Measurements from ENCODE around the gene GABBR2. TPM values are rescaled to one million over a fixed set of nuclear protein-coding genes. Genes with fewer than 3 reads are reported as not detected.

The GABBR2 gene
- total and polyA plus RNA-seq, 2 of the 8 experiments (the other 6 are each of a cell fraction or from before 2014, with no cell fraction given): 0.50 to 1.2 TPM

DNA sequence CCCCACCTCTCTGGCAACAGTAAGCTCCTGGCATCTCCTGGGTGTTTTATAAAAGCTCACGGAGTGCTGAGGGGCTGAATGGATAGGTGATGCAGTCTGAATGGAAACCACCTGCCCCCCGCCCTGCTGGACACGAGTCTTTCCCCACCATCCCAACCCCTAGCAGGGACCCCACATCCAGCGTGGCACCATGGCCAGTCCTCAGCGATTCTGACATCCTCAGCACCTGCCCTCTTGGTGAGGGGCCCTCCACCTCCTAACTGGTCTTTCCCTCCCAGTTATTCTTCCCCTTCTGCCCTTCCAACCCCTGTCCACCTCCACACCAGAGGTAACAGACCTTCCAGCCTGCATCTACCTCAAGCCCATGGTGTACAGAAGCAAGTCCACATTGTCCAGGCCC lies 38.7 kb upstream of the GABBR2 start:
- Histone ChIP-seq H2BK12ac (ENCODE audit: low read depth, low read length) (no peak overlapping the region), H4K20me1 (replicated peaks in 1 of 2; ENCODE audit: control insufficient read depth in 1 of 2, insufficient read depth in 2 of 2, low read length in 2 of 2) (no peaks in the 10 kb centered on the region), H2BK20ac (ENCODE audit: low read length) (no peak overlapping the region), H3K36me3 (ENCODE audit: control insufficient read depth in 2 of 4, insufficient read depth in 4 of 4, low read length in 3 of 4) (peaks cover 2 to 32% (median 19%) of the 10 kb centered on the region in 4 experiments; a peak in 7 of 8 replicates), H3K9me3 (ENCODE audit: insufficient read depth in 2 of 2, low read depth in 1 of 2, low read length in 1 of 2) (no peaks in the 10 kb centered on the region), H2AK5ac (ENCODE audit: low read depth, low read length) (no peak overlapping the region), H3K18ac (ENCODE audit: extremely low read depth, low read length) (no peak overlapping the region), H2BK15ac (ENCODE audit: low read length) (no peak overlapping the region), H3K79me2 (ENCODE audit: control insufficient read depth in 1 of 2, insufficient read depth in 2 of 2, low read length in 2 of 2) (no peaks in the 10 kb centered on the region), H3K4me3 (ENCODE audit: extremely low read depth in 1 of 4, insufficient read depth in 2 of 4, low read depth in 3 of 4, low read length in 4 of 4) (no peak overlapping the region), H3K23me2 (ENCODE audit: low read depth, low read length) (no peaks in the 10 kb centered on the region), H2BK5ac (ENCODE audit: low read depth, low read length) (no peak overlapping the region), H3K4me2 (ENCODE audit: insufficient read depth in 1 of 2, low read depth in 2 of 2, low read length in 2 of 2) (no peak overlapping the region), H2AFZ (ENCODE audit: low read length) (no peak overlapping the region), H3K56ac (replicated peaks; ENCODE audit: insufficient read length, low read depth, low read length) (no peak overlapping the region), H3K14ac (ENCODE audit: insufficient read length) (no peak overlapping the region), H4K91ac (replicated peaks; ENCODE audit: insufficient read length, low read length) (no peak overlapping the region), H3K27me3 (replicated peaks in 1 of 4; ENCODE audit: control insufficient read depth in 3 of 4, extremely low read depth in 1 of 4, insufficient read depth in 3 of 4, low read length in 3 of 4) (no peaks in the 10 kb centered on the region), H3K79me1 (ENCODE audit: low read depth, low read length) (no peaks in the 10 kb centered on the region; the same call in 1 of the 2 replicates), H2BK120ac (replicated peaks; ENCODE audit: low read depth, low read length) (no peak overlapping the region), H4K5ac (ENCODE audit: insufficient read length, low read depth, low read length) (no peak overlapping the region), H4K8ac (ENCODE audit: extremely low read depth, insufficient read depth, low read length) (no peak overlapping the region; the same call in 1 of the 2 replicates), H3K23ac (ENCODE audit: insufficient read length) (no peak overlapping the region), H3K9ac (replicated peaks in 1 of 4; ENCODE audit: extremely low read depth in 1 of 4, low read depth in 3 of 4, low read length in 3 of 4) (no peak overlapping the region), H3K4me1 (replicated peaks in 1 of 4; ENCODE audit: control insufficient read depth in 3 of 4, insufficient read depth in 4 of 4, low read length in 3 of 4) (no peaks in the 10 kb centered on the region), H3K4ac (replicated peaks; ENCODE audit: insufficient read length, low read depth, low read length) (no peak overlapping the region), H3K27ac (ENCODE audit: low read depth, low read length) (no peak overlapping the region)
- DNase-seq (ENCODE audit: low read depth in 1 of 2, low spot score in 2 of 2) (no peak), FAIRE-seq (no peak)
- TF ChIP-seq JUND (IDR thresholded peaks at IDR 0.05; ENCODE audit: low read length): no peak
- 81% methylated on average over 5 of the region's 5 CpGs; no CpG with 5 or more reads in 1 of the 2 experiments for WGBS, 2 experiments (ENCODE audit: extremely low coverage in 1 of 2, insufficient coverage in 1 of 2, insufficient read length in 1 of 2, insufficient replicate concordance in 2 of 2, low coverage in 1 of 2, low lambda C conversion rate in 2 of 2, missing lambda C conversion rate in 1 of 2)
- ChIA-PET CTCF (ENCODE audit: partially characterized antibody) (interaction anchor here (6.4 kb wide), 1 partner anchor 28 kb away, joined by 27 read pairs; no protein-coding TSS in a partner anchor), POLR2A (ENCODE audit: partially characterized antibody) (no interaction called here)

All from H1 (cell line).